HG02759 (cell line): ENCODE results near the gene NUDT9.
"Not testable (repeated sequence)": the region's sequence is repeated elsewhere in the genome, so short reads cannot be mapped to it uniquely, and the experiment has no call there.

Source experiments
- ATAC-seq: cut with Tn5 transposase; IDR thresholded peaks from one replicate; pipeline ENCODE4 v1.9.1; 2021; ENCODE audit warnings: mild to moderate bottlenecking, moderate library complexity; ENCODE audit not compliant: unreplicated experiment

The NUDT9 gene

GRCh38 chr4:87451537-87451936 is 29.2 kb downstream of the NUDT9 start:
- no peak for ATAC-seq

DNA sequence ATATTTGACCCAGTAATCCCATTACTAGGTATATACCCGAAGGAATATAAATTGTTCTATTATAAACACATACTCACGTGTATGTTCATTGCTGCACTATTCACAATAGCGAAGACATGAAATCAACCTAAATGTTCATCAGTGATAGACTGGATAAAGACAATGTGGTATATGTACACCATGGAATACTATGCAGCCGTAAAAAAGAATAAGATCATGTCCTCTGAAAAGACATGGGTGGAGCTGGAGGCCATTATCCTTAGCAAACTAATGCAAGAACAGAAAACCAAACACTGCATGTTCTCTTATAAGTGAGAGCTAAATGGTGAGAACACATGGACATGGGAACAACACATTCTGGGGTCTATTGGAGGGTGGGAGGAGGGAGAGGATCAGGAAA is 36.5 kb downstream of the NUDT9 start:
- no peak for ATAC-seq

DNA sequence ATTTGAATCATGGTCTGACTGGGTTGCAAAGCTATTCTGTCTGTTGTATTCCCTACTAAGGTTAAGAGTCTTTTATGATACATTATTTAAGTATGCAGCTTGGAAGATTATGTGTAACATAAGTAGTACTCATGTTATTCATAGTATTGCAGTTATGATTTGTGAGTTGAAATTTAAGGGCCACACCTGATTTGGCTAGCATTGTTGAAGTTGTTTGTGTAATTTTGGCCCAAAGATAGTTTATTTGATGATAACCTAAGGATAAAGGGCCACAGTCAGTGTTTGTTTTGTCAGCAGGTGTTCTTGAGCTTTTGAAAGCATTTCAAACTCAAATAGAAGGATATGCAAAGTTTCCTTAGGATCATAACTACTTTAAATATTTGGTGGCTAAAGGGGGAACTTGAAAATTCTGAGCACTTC is 38.9 kb downstream of the NUDT9 start:
- no peak for ATAC-seq

GRCh38 chr4:87462102-87462501 is 39.7 kb downstream of the NUDT9 start:
- ATAC-seq, result no peak

DNA sequence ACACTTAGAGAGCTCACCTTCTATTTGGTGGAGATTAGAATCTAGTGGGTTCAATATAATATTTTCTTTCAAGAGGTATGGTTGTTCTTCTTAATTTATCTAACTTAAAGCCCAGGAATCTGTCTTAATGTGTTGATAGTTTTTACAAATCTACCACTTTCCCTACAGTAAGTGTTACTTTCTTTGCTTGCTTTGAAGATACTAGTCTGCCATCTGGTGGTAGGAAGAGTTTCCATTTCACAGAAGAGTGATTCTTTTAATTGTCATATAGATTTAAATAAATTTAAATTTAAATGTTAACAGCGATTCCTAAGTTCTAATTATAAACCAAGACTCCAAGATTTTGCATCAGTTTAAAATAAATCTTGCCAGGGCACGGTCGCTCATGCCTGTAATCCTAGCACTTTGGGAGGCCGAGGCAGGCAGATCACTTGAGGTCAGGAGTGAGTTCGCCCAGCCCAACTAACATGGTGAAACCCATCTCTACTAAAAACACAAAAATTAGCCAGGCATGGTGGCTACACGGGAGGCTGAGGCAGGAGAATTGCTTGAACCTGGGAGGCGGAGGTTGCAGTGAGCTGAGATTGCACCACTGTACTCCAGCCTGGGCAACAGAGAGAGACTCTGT is 43.5 kb downstream of the NUDT9 start:
- ATAC-seq, result peak; percentile 62

DNA sequence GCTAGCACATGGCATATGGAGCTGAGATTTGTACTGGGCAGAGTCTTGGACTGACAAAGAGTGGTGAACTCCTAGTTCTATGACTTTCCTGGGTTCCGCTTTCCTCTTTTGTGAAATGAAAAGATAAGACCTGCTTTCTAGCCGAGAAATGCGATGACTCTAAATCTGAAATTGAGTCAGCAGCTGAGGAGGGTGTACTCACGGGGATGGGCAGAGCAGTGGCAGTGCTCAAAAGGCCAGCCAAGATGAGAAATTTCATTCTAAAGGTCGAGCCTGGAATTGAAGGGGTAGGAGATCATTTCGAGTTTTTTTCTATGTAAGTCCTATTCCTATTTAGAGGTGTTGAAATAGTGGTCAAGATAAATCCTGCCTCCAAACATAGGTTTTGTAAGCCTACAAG is 47.0 kb downstream of the NUDT9 start:
- ATAC-seq, result no peak

DNA sequence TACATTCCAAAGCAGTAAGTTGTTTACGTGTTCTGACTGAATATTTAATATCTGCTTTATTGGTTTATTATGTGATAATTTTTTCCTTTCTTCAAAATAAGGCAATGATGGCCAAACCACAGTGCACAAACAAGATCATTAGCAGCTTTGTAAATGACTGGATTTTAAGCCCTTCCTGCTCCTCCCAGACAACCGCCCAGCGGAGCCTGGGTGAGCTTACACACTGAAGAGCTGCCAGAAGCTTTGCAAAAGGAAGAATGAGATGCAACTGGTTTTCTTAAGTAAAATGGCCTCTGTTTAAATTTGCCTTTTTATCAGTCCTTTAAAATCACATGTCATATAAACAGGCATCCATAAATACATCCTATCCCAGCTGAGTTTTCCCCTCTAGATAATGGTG is 54.6 kb downstream of the NUDT9 start:
- ATAC-seq, result no peak

GRCh38 chr4:87478732-87479250 is 56.4 kb downstream of the NUDT9 start:
- no peak for ATAC-seq

DNA sequence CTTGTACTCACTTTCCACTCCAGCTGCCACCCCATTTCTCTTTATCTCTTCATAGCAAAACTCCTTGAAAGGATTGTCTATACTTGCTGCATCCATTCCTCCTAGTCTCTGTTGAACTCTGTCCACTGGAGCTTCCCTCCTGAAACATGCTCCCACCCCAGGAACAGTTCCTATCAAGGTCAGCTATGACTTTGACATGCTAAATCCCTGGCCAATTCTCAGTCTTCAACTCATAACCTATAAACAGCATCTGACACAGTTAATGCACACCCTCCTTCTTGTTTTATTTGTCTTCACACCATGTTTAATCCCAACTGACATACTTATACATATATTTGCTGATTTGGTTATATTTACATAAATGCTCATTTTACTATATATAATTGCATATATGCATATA is 59.0 kb downstream of the NUDT9 start:
- ATAC-seq, result no peak

DNA sequence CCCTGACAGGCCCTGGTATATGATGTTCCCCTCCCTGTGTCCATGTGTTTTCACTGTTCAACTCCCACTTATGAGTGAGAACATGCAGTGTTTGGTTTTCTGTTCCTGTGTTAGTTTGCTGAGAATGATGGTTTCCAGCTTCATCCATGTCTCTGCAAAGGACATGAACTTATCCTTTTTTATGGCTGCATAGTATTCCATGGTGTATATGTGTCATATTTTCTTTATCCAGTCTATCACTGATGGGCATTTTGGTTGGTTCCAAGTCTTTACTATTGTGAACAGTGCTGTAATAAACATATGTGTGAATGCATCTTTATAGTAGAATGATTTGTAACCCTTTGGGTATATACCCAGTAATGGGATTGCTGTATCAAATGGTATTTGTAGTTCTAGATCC is 60.9 kb downstream of the NUDT9 start:
- not testable (repeated sequence) for ATAC-seq

DNA sequence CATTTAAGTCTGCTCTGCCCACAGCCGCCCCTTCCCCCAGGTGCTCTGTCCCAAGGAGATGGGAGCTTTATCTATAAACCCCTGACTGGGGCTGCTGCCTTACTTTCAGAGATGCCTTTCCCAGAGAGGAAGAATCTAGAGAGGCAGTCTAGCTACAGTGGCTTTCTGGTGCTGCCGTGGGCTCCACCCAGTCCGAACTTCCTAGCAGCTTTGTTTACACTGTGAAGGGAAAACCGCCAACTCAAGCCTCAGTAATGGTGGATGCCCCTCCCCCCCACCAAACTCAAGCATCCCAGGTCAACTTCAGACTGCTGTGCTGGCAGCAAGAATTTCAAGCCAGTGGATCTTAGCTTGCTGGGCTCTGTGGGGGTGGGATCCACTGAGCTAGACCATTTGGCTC is 66.3 kb downstream of the NUDT9 start:
- not testable (repeated sequence) for ATAC-seq

DNA sequence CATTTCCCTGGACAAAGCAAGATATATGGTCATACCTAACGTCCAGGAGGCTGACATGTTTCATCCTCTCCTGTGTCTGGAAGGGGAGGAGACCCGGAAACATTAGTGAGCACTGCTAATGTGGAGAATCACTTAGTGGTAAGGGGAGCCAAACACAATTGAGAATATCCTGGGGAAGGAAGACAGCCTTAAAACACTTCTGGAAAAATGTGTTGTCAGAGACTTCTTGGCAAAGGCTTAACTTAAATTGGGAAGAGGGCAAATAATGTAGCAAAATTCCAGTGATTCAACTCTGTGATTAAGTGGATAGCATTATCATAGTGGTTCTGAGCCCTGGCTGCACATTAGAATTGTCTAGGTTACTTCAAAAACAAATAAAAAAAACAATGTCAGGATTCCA is 67.3 kb downstream of the NUDT9 start:
- ATAC-seq, result no peak

DNA sequence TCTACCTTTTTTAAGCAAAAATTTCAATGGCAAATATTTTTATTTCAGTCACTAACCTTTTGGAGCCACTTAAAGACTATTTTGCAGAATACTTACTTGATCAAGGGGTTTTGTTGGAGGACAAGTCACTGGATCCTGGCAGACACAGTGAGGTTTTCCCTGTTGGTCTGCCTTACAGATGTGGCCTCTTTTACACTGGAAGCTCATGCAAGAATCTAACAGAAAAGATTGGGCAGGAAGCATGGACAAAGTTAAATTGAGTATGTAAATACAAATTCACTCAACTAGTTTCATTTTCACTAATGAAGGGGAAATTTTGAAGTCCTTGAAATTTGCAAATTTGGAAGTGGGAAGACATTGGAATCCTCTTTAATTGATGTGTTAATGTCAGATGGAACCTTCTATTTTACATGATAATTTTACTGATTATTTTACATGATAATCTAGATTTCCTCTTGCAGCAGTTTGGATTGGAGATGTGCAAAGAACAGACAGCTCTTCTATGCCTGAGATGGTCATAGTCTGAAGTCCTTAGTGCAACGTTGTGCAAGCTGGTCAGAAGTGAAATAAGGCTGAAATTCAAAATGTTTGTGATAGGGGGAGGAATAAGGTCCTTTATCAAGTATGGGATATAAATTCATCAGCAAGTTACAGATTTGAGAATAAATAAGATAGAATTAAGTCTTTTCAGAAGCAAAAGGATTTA is 68.4 kb downstream of the NUDT9 start:
- ATAC-seq, result no peak

DNA sequence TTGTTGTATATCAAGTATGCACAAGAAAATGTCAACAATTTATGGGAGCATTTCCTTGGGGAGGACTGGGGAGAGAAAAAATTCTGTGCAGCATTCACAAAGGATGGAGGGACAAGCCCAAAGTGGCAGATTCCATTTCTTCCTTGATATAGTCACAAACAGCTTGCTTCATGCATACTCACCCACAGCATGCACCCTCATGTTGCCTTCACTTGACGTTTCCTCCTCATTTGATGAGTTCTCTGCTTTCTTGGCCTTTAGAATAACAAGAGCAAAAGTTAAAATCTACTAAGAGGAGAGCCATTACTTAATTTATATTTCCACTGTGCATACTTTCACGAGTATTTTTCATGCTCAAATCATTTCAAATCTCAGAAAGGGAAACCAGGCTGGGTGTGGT is 69.1 kb downstream of the NUDT9 start:
- ATAC-seq, result no peak

DNA sequence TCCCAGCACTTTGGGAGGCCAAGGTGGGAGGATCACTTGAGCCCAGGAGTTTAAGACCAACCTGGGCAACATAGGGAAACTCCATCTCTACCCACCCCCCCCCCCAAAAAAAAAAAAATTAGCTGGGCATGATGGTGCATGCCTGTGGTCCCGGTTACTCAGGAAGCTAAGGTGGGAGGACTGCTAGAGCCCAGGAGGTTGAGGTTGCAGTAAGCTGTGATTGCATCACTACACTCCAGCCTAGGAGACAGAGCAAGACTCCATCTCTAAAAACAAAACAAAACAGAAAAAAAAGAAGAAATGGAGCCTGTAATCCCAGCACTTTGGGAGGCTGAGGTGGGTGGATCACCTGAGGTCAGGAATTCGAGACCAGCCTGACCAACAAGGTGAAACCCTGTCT is 69.5 kb downstream of the NUDT9 start:
- ATAC-seq, result not testable (repeated sequence)

- ATAC-seq, result no peak
Observed at GRCh38 chr4:87493115-87493514, 70.7 kb downstream of the NUDT9 start.

DNA sequence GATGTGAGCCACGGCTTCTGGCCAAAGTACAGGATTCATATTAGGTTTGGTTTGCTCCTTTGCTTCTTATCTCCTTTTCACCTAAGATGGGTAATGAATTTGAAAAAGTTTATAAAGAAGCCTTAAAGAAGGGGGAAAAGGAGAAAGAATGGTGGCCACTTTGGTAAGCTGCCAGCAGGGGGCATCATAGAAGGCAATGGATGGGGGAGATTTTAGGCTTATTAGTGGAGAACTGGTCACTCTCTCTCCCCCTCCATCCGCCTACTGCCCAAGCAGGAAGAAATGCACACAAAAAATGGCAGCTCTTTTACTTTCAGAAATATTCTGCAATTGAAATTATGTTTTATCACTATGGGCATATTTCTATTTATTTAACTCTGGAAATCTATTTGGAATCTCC is 74.8 kb downstream of the NUDT9 start:
- ATAC-seq, result no peak

- ATAC-seq, result no peak
Observed at GRCh38 chr4:87497578-87497977, 75.2 kb downstream of the NUDT9 start.

GRCh38 chr4:87498446-87498900 is 76.1 kb downstream of the NUDT9 start:
- ATAC-seq, result peak; percentile 58

DNA sequence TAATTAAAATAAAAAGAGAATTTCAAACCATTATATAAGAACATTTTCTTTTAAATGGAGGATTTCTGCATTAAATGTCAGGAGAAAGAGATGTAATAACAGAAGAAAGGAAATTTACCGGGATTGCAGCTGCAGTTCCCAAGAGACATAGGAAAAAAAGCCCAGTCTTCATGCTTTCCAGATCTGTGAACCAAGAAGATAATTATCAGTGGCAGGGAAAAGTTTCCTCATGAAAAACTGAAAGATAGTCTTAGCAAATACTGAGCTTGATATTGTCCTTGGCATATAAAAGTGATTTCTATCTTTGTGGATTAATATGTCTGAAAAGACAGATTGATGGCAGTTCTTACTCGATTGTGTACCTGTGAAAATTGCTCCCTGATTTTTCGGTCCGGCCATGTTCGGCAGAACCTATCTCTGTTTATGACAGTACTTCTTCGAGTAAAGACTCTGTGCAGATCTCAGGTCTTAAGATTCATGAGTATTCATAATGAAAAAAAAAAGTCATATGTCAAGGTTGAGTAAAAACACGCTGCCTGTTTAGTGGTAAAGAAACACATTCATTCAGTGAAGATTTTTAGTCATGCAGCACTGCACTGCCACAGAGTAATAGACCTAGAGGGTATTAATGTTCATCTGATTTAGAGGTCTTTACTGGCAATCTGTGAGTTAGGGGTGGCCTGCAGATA is 77.2 kb downstream of the NUDT9 start:
- peak; percentile 89 for ATAC-seq

GRCh38 chr4:87500092-87500462 is 77.7 kb downstream of the NUDT9 start:
- ATAC-seq, result peak; percentile 58
